Mucosa of gallbladder (tissue), 1 donor: ENCODE results near the gene PDE4B. TPM values are rescaled to one million over a fixed set of nuclear protein-coding genes. Genes with fewer than 3 reads are reported as not detected.

Experiments used
- DNase-seq: peaks from one replicate; pipeline ENCODE4 v3.0.0-alpha.2; 2020; ENCODE audit warnings: low spot score
- total RNA-seq: library from RNA; stranded (reverse); gene quantifications from one replicate; pipeline ENCODE4 v1.2.1, GENCODE V29; 2021
- donor health status: DM: no; HTN: no; CAD: no.

The PDE4B gene
- total RNA-seq, 1 donor from 2014 or later = 5.2 TPM

DNA sequence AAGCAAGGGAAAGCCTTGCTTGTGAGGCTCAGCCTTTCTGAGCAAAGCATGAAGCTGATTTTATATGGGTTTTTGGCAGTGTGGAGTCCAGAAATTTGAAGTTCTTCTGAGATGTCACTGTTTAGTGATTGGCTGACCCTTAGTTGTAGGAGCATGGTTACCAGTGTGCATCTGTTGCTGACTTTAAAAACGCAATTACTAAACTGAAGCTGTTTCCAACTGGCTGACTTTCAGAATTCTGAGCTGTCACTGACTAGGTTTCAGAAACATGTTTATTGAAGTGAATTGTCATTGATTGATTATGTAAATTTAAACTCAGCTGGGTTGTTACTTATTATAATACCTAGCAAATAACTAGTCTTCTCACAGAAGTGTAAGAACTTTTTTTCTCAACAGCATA, 89.4 kb downstream of the PDE4B start:
- DNase-seq = no peak

DNA sequence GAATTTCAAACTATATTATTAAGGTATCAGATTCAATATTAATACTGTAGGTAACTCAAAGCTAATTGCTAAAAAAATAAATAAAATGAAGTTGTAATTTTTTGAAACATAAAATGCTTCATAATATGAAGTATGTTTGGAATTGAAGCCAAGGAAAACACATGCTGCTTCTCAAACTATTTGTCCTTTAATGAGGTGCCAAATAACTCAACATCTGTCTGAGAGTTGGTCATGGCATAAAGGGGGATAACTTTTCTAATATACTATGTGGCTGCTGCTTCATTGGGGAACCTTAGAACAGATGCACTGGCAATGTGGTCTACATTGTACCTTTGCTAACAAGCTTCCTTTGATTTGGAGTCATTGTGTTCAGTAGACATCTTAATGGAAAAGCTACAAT, 96.7 kb downstream of the PDE4B start:
- no peak for DNase-seq

DNA sequence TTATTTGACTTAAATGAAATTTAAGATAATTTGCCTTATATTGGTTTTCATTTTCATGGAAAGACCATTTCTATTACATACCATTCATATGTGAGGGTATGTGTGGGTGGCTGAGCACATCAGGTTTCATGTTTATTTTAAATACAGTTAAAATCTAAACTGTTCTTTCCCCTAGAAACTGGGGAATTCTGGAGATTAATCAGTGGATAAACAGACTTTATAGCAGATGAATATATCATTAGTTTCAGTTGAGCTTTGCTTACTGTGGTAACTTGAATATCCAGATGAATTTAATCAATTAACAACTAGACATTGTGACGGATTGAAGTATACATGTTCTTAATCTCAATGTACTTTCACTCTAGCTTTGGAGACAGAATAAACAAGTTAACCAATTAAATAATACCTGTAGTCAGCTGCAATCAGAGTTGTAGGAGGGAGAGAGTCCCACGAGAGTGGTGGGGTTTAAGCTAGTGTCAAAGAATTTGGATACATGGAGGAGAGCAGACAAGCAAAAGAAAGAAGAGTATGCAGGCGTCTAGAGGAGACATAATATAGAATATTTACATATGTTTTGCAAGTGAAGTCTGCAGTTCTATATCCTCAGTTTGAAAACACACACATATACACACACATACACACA, 97.6 kb downstream of the PDE4B start:
- no peak for DNase-seq

DNA sequence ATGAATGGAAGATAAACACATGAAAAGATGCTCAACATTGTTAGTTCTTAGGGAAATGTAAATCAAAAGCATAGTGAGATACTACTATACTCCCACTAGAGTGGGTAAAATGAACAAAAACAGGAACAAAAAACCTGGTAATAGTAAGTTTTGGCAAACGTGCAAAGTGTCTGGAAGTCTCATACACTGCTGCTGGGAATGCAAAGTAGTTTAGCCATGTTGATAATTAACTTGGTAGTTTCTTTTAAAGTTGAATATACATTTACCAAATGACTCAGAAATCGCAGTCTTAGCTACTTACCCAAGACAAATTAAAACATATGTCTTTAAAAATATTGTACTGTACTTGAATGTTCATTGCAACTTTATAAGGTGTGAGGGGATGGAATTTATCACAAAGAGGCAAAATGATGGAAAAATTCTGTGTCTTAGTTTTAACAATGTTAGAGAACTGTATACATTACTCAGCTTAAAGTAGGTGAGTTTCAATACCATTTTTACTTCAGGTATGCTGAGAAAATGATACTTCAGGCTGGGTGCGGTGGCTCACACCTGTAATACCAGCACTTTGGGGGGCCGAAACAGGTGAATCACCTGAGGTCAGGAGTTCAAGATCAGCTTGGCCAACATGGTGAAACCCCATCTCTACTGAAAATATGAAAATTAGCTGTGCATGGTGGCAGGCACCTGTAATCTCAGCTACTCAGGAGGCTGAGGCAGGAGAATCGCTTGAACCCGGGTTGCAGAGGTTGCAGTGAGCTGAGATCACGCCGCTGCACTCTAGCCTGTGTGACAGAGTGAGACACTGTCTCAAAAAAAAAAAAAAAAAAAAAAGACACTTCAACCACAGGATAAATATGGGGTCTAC, 102.3 kb downstream of the PDE4B start:
- DNase-seq = no peak

DNA sequence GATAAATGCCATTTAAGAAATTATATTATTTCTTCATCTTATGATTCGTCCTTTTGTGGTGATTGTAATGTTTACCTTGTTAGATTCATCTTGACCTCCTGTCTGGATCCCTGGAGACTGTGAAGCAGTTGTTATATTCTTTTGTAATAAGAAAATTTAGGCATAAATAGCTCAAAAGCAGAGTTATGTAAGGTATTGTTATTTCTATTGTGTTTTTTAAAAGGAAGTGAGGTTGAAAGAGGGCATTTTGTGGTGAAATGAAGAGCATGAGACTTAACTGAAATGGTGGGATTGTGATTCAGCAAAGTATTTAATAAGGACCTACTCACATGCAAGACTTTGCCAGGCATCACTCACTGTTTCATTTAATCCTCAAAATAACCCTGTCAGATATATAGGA, 104.0 kb downstream of the PDE4B start:
- no peak for DNase-seq

DNA sequence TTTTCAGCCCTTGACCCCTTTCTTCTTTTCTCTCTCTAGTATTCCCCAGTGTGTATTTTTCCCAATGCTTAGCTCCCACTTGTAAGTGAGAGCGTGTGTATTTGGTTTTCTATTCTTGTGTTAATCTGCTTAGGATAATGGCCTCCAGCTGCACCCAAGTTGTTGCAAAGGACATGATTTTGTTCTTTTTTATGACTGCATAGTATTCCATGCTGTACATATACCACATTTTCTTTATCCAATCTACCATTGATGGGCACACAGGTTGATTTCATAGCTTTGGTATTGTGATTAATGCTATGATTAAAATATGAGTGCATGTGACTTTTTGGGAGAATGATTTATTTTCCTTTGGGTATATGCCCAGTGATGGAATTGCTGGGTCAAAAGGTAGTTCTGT, 104.8 kb downstream of the PDE4B start:
- DNase-seq = no peak

DNA sequence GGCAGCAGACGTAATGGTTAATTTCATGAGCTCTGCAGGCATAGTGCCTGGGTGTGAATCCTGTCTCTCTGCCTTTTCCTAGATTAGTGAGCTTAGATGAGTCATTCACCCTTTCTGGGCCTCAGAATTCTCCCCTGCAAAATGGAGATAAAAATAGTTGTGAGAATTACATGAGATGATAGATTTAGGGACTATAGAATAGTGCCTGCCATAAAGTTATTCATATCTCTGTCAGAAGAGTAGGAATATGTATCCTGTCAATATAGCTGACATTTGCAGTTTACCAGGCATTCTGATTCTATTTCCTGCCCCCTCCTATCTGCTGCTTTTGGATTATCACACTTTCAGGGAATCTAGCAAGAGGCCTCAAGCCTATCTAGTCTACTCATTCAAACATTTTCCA, 112.0 kb downstream of the PDE4B start:
- DNase-seq = no peak

DNA sequence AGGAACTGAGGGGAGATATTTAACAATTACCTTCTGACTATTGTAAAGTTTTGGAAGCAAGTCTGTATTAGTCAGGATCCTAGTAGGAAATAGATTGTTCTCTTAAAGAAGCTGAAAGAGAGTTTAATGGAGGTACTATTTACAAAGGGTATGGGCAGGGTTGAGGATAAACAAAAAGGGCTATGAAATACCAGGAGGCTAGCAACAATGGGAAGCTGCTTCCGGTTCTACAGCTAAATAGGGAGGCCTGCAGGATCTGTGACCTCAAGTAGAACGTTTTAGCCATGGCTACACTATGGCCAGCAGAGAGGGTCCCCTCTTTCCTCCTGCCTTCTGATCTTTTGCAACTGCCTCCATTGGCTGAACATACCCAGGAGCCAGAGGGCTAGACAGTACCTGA, 117.7 kb downstream of the PDE4B start:
- no peak for DNase-seq

DNA sequence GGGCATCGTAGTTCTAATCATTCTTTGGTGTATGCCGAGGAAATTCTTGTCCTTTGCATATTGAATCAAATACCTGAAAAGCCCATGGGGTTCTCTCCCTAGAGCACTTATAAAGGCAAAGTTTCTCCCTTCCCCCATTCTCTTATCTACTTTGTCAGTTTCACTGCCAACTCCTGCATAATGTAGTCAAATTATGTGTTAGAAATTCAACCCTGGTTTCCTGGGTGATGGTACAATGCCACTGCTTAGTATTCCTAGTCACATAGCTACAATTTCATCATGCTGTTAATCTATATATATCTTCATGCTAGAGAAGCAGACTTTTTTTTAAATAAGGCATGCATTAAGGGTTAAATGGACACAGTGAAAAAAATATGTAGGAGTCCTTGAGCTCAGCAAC, 119.0 kb downstream of the PDE4B start:
- DNase-seq = no peak

DNA sequence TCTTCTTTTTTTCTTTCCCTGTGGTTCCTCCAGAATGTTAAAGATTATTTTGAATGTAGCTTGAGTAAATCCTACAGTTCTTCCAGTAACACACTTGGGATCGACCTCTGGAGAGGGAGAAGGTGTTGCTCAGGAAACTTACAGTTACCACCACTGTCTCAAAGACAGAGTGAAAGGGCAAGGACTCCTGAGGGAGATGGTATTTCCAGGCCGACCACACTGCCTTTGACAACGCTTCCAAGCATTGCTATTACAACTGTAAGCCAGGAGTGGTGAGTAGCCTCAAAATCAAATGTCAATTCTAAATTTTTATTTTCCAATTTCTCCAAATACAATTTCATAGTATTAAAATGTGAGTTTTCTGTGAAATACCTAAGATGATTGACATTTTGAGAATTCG, 125.9 kb downstream of the PDE4B start:
- DNase-seq = no peak

DNA sequence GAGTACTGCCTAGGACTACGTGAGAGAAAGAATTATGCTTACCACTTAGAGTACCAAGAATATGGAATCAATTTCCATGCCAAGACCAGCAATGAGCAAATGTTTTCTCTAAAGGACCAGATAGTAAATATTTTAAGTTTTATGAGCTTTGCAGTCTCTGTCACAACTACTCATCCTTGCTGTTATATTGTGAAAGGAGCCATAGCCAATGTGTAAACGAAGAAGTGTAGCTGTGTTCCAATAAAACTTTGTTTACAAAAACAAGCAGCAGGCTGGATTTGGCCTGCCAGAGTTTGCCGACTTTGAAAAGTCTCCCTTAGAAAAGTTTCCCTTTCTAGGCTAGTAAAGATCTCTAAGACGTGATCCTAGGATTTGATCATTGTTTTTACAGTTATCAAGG, 128.8 kb downstream of the PDE4B start:
- DNase-seq = no peak

DNA sequence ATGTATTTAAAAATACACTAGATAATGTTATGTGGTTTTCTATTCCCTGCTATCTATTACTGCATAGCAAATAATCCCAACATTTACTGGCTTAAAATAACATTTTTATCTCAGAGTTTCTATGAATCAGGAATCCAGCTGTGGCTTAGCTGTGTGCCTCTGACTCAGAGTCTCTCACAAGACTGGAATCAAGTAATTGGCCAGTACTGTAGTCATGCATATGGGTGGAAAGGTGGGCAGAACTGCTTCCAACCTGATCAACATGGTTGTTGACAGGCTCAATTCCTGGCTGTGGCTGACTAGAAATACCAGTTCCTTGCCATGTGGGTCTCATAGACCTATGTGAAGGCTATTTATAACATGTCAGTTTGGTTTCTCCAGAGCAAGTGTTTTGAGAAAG, 131.8 kb downstream of the PDE4B start:
- no peak for DNase-seq

DNA sequence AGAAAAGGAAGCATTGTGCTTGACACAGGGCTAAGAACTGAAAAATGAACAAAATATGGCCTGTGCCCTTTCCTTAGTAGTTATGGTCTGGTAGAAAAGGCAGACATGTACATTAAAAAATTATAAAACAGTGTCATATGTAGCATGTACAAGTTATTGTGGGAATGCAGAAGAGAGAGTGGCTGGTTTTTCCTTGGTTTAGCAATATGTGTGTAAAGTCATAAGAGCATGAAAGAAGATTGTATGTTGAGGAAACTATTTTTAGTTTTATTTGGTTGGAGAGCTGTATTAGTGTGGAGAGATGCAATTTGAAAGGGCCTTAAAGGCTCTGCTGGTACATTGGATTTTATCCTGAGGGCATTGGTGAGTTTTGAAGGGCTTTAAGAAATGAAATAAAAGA, 145.8 kb downstream of the PDE4B start:
- no peak for DNase-seq

DNA sequence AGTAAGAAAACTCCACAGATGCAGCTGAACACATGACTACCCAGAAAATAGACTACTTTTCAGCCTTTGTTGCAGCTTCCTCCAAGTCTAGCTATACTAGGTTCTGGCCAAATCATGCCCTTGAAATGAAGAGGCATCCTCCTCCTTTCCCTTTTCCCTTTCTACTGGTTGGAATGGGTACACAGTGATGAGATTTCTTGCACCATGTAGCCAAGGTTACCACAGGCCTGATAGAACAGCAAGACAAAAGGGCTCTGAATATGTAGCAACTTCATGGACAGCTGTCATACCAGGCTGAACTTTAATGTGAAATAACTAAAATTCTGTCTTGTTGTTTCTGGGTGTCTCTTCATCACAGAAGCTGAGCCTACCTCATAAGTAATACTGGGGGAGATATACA, 146.5 kb downstream of the PDE4B start:
- no peak for DNase-seq

DNA sequence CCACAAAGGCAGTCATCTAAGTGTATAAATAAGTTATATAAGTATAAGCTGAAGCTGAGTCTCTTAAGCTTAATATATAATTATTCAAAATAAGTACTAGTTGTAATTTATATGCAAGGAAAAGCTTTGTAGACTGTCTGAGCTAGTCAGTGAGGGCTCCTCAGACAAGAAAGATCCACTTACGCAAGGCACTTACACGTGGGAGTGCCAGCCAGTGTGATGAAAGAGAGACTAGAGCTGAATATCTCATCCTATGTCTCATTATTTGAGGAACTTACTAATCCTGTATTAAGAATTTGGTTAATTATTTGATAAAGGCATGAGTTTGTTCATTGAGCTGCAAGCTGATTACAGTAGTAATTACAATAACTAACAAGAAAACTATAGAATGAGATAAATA, 146.9 kb downstream of the PDE4B start:
- no peak for DNase-seq

DNA sequence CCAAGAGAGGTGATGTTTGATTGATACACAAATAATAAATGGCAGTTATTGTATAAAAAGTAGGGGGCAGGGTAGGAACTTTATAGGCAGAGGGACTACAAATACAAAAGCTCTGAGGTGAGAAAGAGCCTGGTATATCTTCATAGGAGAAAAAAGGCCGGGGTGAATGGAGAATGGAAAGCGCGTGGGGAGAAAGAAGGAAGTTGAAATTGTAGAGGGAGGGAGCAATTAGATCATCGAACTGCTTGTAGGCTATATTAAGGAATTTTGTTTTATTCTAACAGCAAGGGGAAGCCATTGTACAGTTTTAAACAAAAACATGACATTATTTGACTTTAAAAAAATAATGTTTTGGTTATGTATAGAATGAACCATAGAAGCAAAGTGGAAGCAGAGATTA, 147.4 kb downstream of the PDE4B start:
- no peak for DNase-seq

DNA sequence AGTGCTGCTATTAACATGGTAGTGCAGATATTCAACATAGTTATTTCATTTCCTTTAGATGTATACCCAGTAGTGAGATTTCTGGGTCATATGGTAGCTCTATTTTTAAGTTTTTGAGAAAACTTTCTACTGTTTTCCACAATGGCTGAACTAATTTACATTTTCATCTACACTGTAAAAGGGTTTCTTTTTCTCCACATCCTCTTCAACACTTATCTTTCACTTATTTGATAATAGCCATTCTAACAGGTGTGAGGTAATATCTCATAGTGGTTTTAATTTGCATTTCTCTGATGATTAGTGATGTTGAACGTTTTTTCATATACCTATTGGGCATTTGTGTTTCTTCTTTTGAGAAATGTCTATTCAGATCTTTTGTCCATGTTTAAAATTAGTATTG, 149.8 kb downstream of the PDE4B start:
- no peak for DNase-seq

DNA sequence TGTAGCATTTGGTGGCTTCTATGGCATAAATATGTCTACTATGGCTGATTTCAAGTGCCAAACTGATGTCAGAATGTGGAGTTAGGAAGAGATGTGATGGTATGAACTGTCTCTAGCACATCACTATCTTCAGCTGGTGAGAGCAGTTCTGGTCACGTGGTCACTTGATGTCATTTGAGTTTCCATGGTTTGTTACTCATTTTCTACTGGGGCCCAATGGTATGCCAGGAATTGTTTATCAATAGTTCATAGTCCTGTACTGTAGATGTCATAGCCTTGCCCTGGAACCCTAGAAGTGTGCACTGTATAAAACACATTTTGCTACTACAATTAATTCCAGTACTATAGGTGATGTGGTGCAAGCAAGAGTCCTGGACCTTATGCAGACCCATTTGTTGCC, 153.7 kb downstream of the PDE4B start:
- DNase-seq = no peak

DNA sequence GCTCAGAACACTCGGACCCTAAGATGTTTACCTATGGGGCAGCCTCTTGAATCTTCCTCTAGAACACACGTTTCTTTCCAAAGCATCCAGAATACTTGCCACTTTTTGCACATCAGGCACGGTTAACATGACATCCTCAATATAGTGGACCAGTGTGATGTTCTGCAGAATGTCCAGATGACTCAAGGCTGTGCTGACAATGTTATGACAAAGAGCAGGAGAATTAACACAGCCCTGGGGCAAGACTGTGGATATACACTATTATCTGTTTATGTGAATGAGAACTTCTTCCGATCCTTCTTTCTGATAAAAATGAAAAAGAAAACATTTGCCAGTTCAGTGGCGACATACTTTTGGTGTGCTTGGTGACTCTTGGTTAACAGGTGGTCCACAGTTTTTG, 154.3 kb downstream of the PDE4B start:
- DNase-seq = no peak

DNA sequence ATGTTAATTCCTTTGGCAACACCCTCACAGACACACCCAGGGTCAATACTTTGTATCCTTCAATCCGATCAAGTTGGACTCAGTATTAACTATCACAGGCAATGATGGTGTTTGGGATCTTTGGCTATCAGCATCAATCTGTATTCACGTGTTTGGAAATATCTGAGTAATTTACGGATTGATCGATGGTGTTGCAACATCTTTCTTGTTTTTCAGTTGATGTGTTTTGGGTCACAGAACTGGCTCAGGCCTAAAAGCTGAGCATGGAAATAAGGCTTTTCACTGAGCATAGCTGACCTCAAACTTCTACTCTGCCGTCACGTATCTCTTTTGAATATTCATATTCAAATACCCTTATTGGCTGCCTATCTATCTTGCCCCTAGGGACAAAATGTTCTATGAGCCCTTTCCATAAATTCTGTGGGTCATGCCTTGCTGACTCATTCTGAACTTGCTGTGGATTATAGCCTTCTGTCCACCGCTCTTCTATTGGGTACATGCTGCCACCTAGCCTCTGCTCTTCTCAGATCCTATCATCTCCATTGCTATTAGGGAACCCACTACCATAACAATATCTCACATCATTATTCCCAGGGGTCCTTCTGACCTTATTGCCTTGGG, 156.0 kb downstream of the PDE4B start:
- no peak for DNase-seq

DNA sequence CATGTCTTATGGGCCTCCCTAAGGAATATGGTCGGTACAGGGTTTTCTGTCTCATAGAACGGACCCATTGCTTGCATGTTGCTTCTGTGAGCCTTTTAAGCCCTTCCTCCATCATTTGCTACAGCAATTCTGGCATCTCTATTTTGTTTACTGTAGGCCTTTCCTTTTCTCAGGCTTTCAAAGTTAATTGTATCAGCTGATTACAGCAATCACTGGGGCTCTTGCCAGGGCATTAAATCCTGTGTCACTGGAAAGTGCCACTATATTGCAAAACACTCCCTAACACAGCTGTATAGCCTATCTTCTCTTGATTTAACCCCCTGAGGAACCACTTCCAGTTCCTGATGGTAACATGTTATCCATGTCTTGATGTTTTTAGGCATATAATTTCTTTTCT, 156.5 kb downstream of the PDE4B start:
- no peak for DNase-seq

DNA sequence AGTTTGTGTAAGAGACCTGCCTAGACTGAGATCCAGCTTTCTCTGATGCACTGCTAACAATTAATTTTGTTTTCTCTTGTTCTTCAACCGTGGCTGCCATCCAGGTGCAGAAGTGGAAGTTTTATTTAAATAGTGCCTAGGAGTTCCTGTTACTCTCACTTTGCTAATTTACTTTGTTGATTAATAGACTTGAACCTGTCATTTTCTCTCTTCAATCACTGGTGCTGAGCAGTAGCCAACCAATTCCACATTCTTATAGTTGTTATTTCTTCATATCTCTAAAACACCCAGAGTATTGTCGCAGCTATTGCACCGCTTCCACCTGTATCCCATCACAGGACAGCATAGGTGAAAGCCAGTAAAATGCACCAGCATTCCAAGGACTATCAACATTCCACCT, 157.2 kb downstream of the PDE4B start:
- DNase-seq = no peak

DNA sequence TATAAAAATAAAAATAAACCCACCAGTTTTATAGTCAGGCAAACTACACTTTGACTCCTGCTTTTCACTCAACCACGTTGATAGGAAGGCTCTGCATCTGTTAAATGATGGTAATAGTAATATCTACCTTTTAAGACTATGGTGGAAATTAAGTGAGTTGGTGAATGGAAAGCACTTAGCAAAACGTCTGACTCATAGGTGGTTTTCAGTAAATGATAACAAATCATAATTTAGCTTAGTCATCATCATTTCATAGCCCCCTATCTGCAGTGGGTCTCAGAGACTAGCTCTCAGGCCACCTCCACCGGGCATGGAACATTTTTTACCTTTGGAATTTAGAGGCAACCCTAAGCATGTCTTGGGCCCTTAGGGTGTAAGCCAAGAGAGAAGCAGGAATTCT, 160.0 kb downstream of the PDE4B start:
- DNase-seq = no peak
